ENCODE results near the gene MRPL24. TPM values are rescaled to one million over a fixed set of nuclear protein-coding genes. Genes with fewer than 3 reads are reported as not detected.
"Not testable (repeated sequence)": the region's sequence is repeated elsewhere in the genome, so short reads cannot be mapped to it uniquely, and the experiment has no call there.

The MRPL24 gene
- total RNA-seq, 2 experiments from 2014 or later = 11.7 to 11.9 TPM

GRCh38 chr1:156760796-156761104 lies 19.9 kb upstream of the MRPL24 start:
- intact Hi-C loops (cut with DNase I, micrococcal nuclease) = loop anchor here in 1 of 2 experiments (10.0 kb wide), 1 partner anchor 256 kb away; the partner anchor contains the start of gene MEF2D
- H3K27ac ChIP-seq (ENCODE audit: low read depth in 1 of 2, low read length in 2 of 2) = no peak overlapping the region
- Mint-ChIP-seq H3K36me3 (ENCODE audit: low read depth) (no peaks in the 10 kb centered on the region), H3K27me3 (no peaks in the 10 kb centered on the region), H3K4me1 (ENCODE audit: low read depth) (peaks cover 6% of the 10 kb centered on the region), H3K4me3 (no peak overlapping the region), H3K9me3 (no peaks in the 10 kb centered on the region), H3K27ac (no peak overlapping the region)
- TF ChIP-seq CTCF (IDR thresholded peaks at IDR 0.05) = no peak
- H3K4me1 ChIP-seq (ENCODE audit: insufficient read depth, low read length) = no peaks in the 10 kb centered on the region
- no peaks in the 10 kb centered on the region for H3K27me3 ChIP-seq (ENCODE audit: control insufficient read depth in 1 of 2, insufficient read depth in 2 of 2, low read length in 2 of 2)
- no peak for DNase-seq
- H3K9me3 ChIP-seq (ENCODE audit: control insufficient read depth in 1 of 2, insufficient read depth in 1 of 2, low read length in 2 of 2) = no peaks in the 10 kb centered on the region
- ChIA-PET CTCF (interaction anchor here (1.2 kb wide), 1 partner anchor 35 kb away, joined by 4 read pairs; no protein-coding TSS in a partner anchor), POLR2A (interaction anchor here (1.0 kb wide), 1 partner anchor 33 kb away, joined by 3 read pairs; the partner anchor contains the start of genes ISG20L2 and METTL25B)
- no peak for ATAC-seq (ENCODE audit: poor library complexity)
- no peak overlapping the region for H3K4me3 ChIP-seq (ENCODE audit: low read length)
- H3K36me3 ChIP-seq (ENCODE audit: insufficient read depth, low read length) = no peaks in the 10 kb centered on the region

- ATAC-seq (ENCODE audit: poor library complexity) (no peak), DNase-seq (no peak)
- Histone ChIP-seq H3K9me3 (ENCODE audit: control insufficient read depth in 1 of 2, insufficient read depth in 1 of 2, low read length in 2 of 2) (no peaks in the 10 kb centered on the region), H3K4me3 (ENCODE audit: low read length) (no peak overlapping the region), H3K36me3 (ENCODE audit: insufficient read depth, low read length) (no peaks in the 10 kb centered on the region), H3K4me1 (ENCODE audit: insufficient read depth, low read length) (no peaks in the 10 kb centered on the region), H3K27ac (ENCODE audit: low read depth in 1 of 2, low read length in 2 of 2) (no peak overlapping the region), H3K27me3 (ENCODE audit: control insufficient read depth in 1 of 2, insufficient read depth in 2 of 2, low read length in 2 of 2) (no peaks in the 10 kb centered on the region)
- intact Hi-C loops (cut with DNase I, micrococcal nuclease) = loop anchor here in 1 of 2 experiments (10.0 kb wide), 1 partner anchor 255 kb away; the partner anchor contains the start of gene MEF2D
- CTCF ChIA-PET = interaction anchor here (1.2 kb wide), 1 partner anchor 34 kb away, joined by 4 read pairs; no protein-coding TSS in a partner anchor
- peaks cover 6% of the 10 kb centered on the region for H3K4me1 Mint-ChIP-seq (ENCODE audit: low read depth)
- H3K27ac Mint-ChIP-seq = no peak overlapping the region
- no peaks in the 10 kb centered on the region for H3K27me3 Mint-ChIP-seq
- no peaks in the 10 kb centered on the region for H3K36me3 Mint-ChIP-seq (ENCODE audit: low read depth)
- TF ChIP-seq CTCF (IDR thresholded peaks at IDR 0.05) = no peak
- POLR2A ChIA-PET = interaction anchor here (1.0 kb wide), 1 partner anchor 32 kb away, joined by 3 read pairs; the partner anchor contains the start of genes ISG20L2 and METTL25B
- no peak overlapping the region for H3K4me3 Mint-ChIP-seq
- no peaks in the 10 kb centered on the region for H3K9me3 Mint-ChIP-seq
These were observed 19.4 kb upstream of the MRPL24 start for GRCh38 chr1:156760092-156760795.

- H3K9me3 Mint-ChIP-seq; H3K27ac Mint-ChIP-seq; H3K4me1 ChIP-seq (ENCODE audit: insufficient read depth, low read length); H3K27me3 ChIP-seq (ENCODE audit: control insufficient read depth in 1 of 2, insufficient read depth in 2 of 2, low read length in 2 of 2); H3K27ac ChIP-seq (ENCODE audit: low read depth in 1 of 2, low read length in 2 of 2); POLR2A ChIA-PET; H3K36me3 Mint-ChIP-seq (ENCODE audit: low read depth); intact Hi-C loops (cut with DNase I, micrococcal nuclease); H3K4me3 Mint-ChIP-seq; H3K4me3 ChIP-seq (ENCODE audit: low read length); DNase-seq; H3K36me3 ChIP-seq (ENCODE audit: insufficient read depth, low read length); ATAC-seq (ENCODE audit: poor library complexity); H3K9me3 ChIP-seq (ENCODE audit: control insufficient read depth in 1 of 2, insufficient read depth in 1 of 2, low read length in 2 of 2); H3K27me3 Mint-ChIP-seq: not testable (repeated sequence)
- CTCF ChIA-PET = interaction anchor here (2.2 kb wide), 1 partner anchor 32 kb away, joined by 7 read pairs; no protein-coding TSS in a partner anchor
- peaks cover 20% of the 10 kb centered on the region for H3K4me1 Mint-ChIP-seq (ENCODE audit: low read depth)
These were observed 16.8 kb upstream of the MRPL24 start for GRCh38 chr1:156757572-156758253.

Data from CD4-positive, alpha-beta T cell (primary cell).